Lower leg skin (tissue), 3 donors: Measurements from ENCODE around the gene CD74.

ENCODE experiments used
- CTCF ChIP-seq, 3 donors: fragments of 450-650 bp; IDR thresholded peaks; one replicate each; pipeline ENCODE4 v1.5.1; 2016; ENCODE audit warnings: antibody characterized with exemption in 3 of 3, mild to moderate bottlenecking in 3 of 3, moderate library complexity in 2 of 3
- POLR2A ChIP-seq, 2 donors: fragments of 450-650 bp; IDR thresholded peaks; one replicate each; pipeline ENCODE4 v1.6.1; 2016 to 2017; ENCODE audit warnings: antibody characterized with exemption in 2 of 2, mild to moderate bottlenecking in 1 of 2, moderate library complexity in 1 of 2

GRCh38 chr5:150440948-150441812 lies 28.5 kb upstream of the CD74 start:
- TF ChIP-seq CTCF (IDR thresholded peaks at IDR 0.05) (no peak), POLR2A (IDR thresholded peaks at IDR 0.05) (no peak)
